Ovary (tissue), 9 donors: ENCODE data around the gene JUND. TPM values are rescaled to one million over a fixed set of nuclear protein-coding genes. Genes with fewer than 3 reads are reported as not detected.

ENCODE experiments used
- DNase-seq, 5 donors: peaks; one replicate each; pipeline ENCODE4 v3.0.0-alpha.2; 2019 to 2020
- H3K27ac ChIP-seq, 2 donors: fragments of 200-600 bp; one replicate each; pipeline versions ENCODE4 v1.5.1 to v1.8.0; 2019 to 2022
- H3K27me3 ChIP-seq: fragments of 200-600 bp; one replicate; pipeline ENCODE4 v1.8.0; 2022
- H3K36me3 ChIP-seq: fragments of 200-600 bp; sonication (generic); one replicate; pipeline ENCODE4 v1.5.1; 2019
- H3K4me1 ChIP-seq: one replicate; pipeline ENCODE4 v1.8.1; 2013; ENCODE audit warnings: mild to moderate bottlenecking, moderate library complexity; ENCODE audit not compliant: insufficient read depth
- H3K4me3 ChIP-seq: fragments of 200-600 bp; sonication (generic); one replicate; pipeline ENCODE4 v1.5.1; 2017
- H3K9me3 ChIP-seq, 2 donors: fragments of 200-600 bp in 1 of 2; sonication (generic) in 1 of 2; one replicate each; pipeline versions ENCODE4 v1.5.1 to v1.8.1; 2013 to 2019; ENCODE audit warnings: mild to moderate bottlenecking in 1 of 2, moderate library complexity in 1 of 2
- CTCF ChIP-seq, 3 donors: fragments of 450-650 bp in 2 of 3; fragments of 200-600 bp in 1 of 3; IDR thresholded peaks; one replicate each; pipeline versions ENCODE4 v1.5.1 to v1.8.0; 2016 to 2022; ENCODE audit warnings: antibody characterized with exemption in 3 of 3, mild to moderate bottlenecking in 1 of 3
- EP300 ChIP-seq: sonication (generic); formaldehyde crosslinking; IDR thresholded peaks from one replicate; pipeline ENCODE4 v1.6.1; 2017; ENCODE audit warnings: antibody characterized with exemption
- POLR2A ChIP-seq: fragments of 450-650 bp; IDR thresholded peaks from one replicate; pipeline ENCODE4 v1.6.1; 2017; ENCODE audit warnings: antibody characterized with exemption, mild to moderate bottlenecking, moderate library complexity
- WGBS, 3 donors: extraction: QIAGEN DNeasy Blood & Tissue Kit in 1 of 3; methylation state at CpG; one replicate each; pipeline versions ENCODE4 v1.1.5 to v1.1.7; 2013 to 2017; 5-methylcytosine and 5-hydroxymethylcytosine counted together
- intact Hi-C, 4 donors: fragments of 100-400 bp; cut with DNase I; formaldehyde crosslinking; loops; one replicate each; pipeline versions ENCODE4 v1.11.0 to v1.15.1; 2022 to 2023
- polyA plus RNA-seq, 2 donors: library from polyadenylated mRNA; stranded (reverse); fragments of 200-250 nt in 1 of 2; fragments of 350-450 nt in 1 of 2; fragmentation: Illumina TruSeq in 1 of 2; extraction: RNeasy Lipid Tissue Mini Kit (QIAGEN cat#74804) in 1 of 2; gene quantifications; one replicate each; pipeline ENCODE4 v1.2.3, GENCODE V29; 2013 to 2014
- total RNA-seq, 7 donors: library from RNA; depleted of rRNA in 2 of 7; stranded (reverse); fragments of >200 nt in 2 of 7; fragmentation: NEBNext Ultra II Directional in 3 of 7; extraction: Animal tissue kit (Norgen Biotek cat#: 25700) in 3 of 7; gene quantifications; one replicate each; pipeline versions ENCODE4 v1.1.0 to v1.2.4, GENCODE V29; 2016 to 2023
- donor health status: DM: no; HTN: no; CAD: no; lungs with moderate emphysema.
- donor health status: DM: no; HTN: no; CAD: no.
- donor health status: Bipolar disorder and iron deficiency.
- donor health status: DM: yes; HTN: yes; CAD: no.
- donor health status: DM: no; HTN: no; CAD: no.
- donor health status: DM: yes; HTN: yes; CAD: no.

The JUND gene
- total and polyA plus RNA-seq, 9 donors = 95.2 to 1,260 (median 412) TPM

- Histone ChIP-seq H3K4me1 (peaks cover 7% of the 10 kb centered on the region), H3K4me3 (no peak overlapping the region), H3K9me3 (no peaks in the 10 kb centered on the region), H3K27me3 (no peaks in the 10 kb centered on the region), H3K36me3 (no peaks in the 10 kb centered on the region), H3K27ac (peak overlapping the region; percentile 0 to 100)
- DNase-seq = peak; percentile 55 to 70 (median 61)
- TF ChIP-seq CTCF (IDR thresholded peaks at IDR 0.05) (no peak), POLR2A (no peak), EP300 (no peak)
- intact Hi-C loops = no loop called here
- WGBS, 3 donors = 68 to 78% (median 70%) methylated on average over 9 of the region's 9 CpGs
These were observed 13.0 kb upstream of the JUND start for GRCh38 chr19:18294467-18294864.

- peak in 4 of 5 donors; percentile 44 to 52 (median 48) for DNase-seq
- Histone ChIP-seq H3K4me1 (peaks cover 7% of the 10 kb centered on the region), H3K27ac (peak overlapping the region; percentile 95 to 100), H3K27me3 (no peaks in the 10 kb centered on the region), H3K9me3 (no peaks in the 10 kb centered on the region), H3K4me3 (no peak overlapping the region), H3K36me3 (no peaks in the 10 kb centered on the region)
- TF ChIP-seq EP300 (no peak), POLR2A (no peak), CTCF (IDR thresholded peaks at IDR 0.05) (no peak)
- intact Hi-C loops = no loop called here
- 59 to 63% (median 59%) methylated on average over 18 of the region's 18 CpGs for WGBS, 3 donors
These were observed 12.4 kb upstream of the JUND start for GRCh38 chr19:18293642-18294466.

GRCh38 chr19:18292810-18293641, 11.6 kb upstream of the JUND start:
- Histone ChIP-seq H3K4me3 (peak overlapping the region; percentile 72), H3K27ac (peak overlapping the region; percentile 95 to 100), H3K27me3 (no peaks in the 10 kb centered on the region), H3K36me3 (no peaks in the 10 kb centered on the region), H3K9me3 (no peaks in the 10 kb centered on the region), H3K4me1 (peaks cover 7% of the 10 kb centered on the region)
- TF ChIP-seq EP300 (peak; percentile 6), POLR2A (no peak), CTCF (IDR thresholded peaks at IDR 0.05) (no peak)
- DNase-seq = peak; percentile 93 to 96 (median 94)
- 9 to 10% (median 10%) methylated on average over 30 to 31 of the region's 31 CpGs for WGBS, 3 donors
- intact Hi-C loops = no loop called here

- TF ChIP-seq POLR2A = peak; percentile 38
- TF ChIP-seq CTCF (IDR thresholded peaks at IDR 0.05) = peak in 1 of 3 donors; percentile 14
- no peak for TF ChIP-seq EP300
- no peak for DNase-seq
- Histone ChIP-seq H3K4me1 (peaks cover 7% of the 10 kb centered on the region), H3K4me3 (peak overlapping the region; percentile 72), H3K36me3 (no peaks in the 10 kb centered on the region), H3K9me3 (no peaks in the 10 kb centered on the region), H3K27me3 (no peaks in the 10 kb centered on the region), H3K27ac (peak overlapping the region; percentile 95 to 100)
- intact Hi-C loops = no loop called here
- WGBS, 3 donors = 0 to 1% (median 0%) methylated on average over 20 of the region's 20 CpGs
These were observed 11.0 kb upstream of the JUND start for GRCh38 chr19:18292462-18292809.
